ENCODE data around the gene AUTS2.

DNA sequence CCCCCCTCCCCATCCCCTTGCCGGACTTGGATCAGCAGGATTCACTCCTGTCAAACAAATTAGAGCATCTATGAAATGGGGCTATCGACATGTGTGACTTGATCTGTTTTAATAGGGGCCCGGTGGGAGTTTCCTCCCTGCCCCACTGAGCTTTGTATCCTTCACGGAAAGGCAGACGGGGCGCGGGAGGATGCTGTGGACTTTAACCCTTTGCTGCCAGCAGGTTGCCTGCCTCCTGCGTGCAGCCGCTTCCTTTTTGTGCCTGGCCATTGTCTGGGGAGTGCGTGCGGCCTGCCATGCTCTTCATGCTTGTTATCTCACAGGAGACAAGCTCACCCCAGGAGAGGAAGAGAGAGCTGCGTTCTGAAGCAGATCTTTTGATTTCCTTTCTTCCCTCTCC, 1020.9 kb downstream of the AUTS2 start:
- TF ChIP-seq POLR2A (IDR thresholded peaks at IDR 0.05): no peak
- TF ChIP-seq, protein P1, sequence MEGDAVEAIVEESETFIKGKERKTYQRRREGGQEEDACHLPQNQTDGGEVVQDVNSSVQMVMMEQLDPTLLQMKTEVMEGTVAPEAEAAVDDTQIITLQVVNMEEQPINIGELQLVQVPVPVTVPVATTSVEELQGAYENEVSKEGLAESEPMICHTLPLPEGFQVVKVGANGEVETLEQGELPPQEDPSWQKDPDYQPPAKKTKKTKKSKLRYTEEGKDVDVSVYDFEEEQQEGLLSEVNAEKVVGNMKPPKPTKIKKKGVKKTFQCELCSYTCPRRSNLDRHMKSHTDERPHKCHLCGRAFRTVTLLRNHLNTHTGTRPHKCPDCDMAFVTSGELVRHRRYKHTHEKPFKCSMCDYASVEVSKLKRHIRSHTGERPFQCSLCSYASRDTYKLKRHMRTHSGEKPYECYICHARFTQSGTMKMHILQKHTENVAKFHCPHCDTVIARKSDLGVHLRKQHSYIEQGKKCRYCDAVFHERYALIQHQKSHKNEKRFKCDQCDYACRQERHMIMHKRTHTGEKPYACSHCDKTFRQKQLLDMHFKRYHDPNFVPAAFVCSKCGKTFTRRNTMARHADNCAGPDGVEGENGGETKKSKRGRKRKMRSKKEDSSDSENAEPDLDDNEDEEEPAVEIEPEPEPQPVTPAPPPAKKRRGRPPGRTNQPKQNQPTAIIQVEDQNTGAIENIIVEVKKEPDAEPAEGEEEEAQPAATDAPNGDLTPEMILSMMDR (IDR thresholded peaks at IDR 0.05): no peak
- no peak for TF ChIP-seq POLR2AphosphoS5 (IDR thresholded peaks at IDR 0.05)
- TF ChIP-seq EP300 (IDR thresholded peaks at IDR 0.05): no peak
